ENCODE measurements around the gene PTPN3.

The PTPN3 gene

GRCh38 chr9:109439378-109440116 lies 58.6 kb downstream of the PTPN3 start:
- Histone ChIP-seq H3K4me3 (no peak overlapping the region), H3K27ac (no peak overlapping the region)
- TF ChIP-seq, protein P1, sequence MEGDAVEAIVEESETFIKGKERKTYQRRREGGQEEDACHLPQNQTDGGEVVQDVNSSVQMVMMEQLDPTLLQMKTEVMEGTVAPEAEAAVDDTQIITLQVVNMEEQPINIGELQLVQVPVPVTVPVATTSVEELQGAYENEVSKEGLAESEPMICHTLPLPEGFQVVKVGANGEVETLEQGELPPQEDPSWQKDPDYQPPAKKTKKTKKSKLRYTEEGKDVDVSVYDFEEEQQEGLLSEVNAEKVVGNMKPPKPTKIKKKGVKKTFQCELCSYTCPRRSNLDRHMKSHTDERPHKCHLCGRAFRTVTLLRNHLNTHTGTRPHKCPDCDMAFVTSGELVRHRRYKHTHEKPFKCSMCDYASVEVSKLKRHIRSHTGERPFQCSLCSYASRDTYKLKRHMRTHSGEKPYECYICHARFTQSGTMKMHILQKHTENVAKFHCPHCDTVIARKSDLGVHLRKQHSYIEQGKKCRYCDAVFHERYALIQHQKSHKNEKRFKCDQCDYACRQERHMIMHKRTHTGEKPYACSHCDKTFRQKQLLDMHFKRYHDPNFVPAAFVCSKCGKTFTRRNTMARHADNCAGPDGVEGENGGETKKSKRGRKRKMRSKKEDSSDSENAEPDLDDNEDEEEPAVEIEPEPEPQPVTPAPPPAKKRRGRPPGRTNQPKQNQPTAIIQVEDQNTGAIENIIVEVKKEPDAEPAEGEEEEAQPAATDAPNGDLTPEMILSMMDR (IDR thresholded peaks at IDR 0.05) = no peak
- no peak for DNase-seq (ENCODE audit: low spot score)

GRCh38 chr9:109437286-109437685 lies 60.8 kb downstream of the PTPN3 start:
- TF ChIP-seq, protein P1 (IDR thresholded peaks at IDR 0.05) = no peak
- DNase-seq (ENCODE audit: low spot score) = no peak
- no peak overlapping the region for H3K4me3 ChIP-seq
- H3K27ac ChIP-seq = no peak overlapping the region

- H3K27ac ChIP-seq = no peak overlapping the region
- no peak for DNase-seq (ENCODE audit: low spot score)
- H3K4me3 ChIP-seq = no peak overlapping the region
- TF ChIP-seq, protein P1 (IDR thresholded peaks at IDR 0.05) = no peak
These were observed 62.0 kb downstream of the PTPN3 start for GRCh38 chr9:109436071-109436470.

- Histone ChIP-seq H3K27ac (no peak overlapping the region), H3K4me3 (no peak overlapping the region)
- TF ChIP-seq, protein P1 (IDR thresholded peaks at IDR 0.05) = no peak
- DNase-seq (ENCODE audit: low spot score) = no peak
These were observed 64.6 kb downstream of the PTPN3 start for GRCh38 chr9:109433476-109433875.

DNA sequence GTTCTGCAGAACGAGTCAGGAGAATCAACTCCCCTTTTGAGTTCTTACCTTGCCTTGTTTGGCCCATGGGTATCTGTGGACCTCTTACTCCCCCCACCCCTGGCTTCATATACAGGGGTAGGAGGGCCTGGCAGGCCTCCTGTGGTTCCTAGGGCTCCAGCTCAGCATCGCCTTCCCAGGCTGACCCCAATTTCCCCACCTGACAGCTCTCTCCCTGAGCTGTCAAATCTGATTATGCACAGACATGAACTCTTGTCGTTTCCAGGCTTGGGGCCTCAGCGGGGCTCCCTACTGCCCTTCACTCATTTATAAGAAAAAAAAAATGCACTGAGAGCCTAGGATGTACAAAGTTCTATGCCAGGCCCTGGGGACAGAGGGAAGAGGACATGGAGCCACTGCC lies 67.9 kb downstream of the PTPN3 start:
- DNase-seq (ENCODE audit: low spot score) = no peak
- no peak overlapping the region for H3K4me3 ChIP-seq
- no peak overlapping the region for H3K27ac ChIP-seq
- TF ChIP-seq, protein P1 (IDR thresholded peaks at IDR 0.05) = no peak

- TF ChIP-seq, protein P1 (IDR thresholded peaks at IDR 0.05) = no peak
- Histone ChIP-seq H3K4me3 (no peak overlapping the region), H3K27ac (no peak overlapping the region)
- DNase-seq (ENCODE audit: low spot score) = no peak
These were observed 69.3 kb downstream of the PTPN3 start for GRCh38 chr9:109428854-109429253.

DNA sequence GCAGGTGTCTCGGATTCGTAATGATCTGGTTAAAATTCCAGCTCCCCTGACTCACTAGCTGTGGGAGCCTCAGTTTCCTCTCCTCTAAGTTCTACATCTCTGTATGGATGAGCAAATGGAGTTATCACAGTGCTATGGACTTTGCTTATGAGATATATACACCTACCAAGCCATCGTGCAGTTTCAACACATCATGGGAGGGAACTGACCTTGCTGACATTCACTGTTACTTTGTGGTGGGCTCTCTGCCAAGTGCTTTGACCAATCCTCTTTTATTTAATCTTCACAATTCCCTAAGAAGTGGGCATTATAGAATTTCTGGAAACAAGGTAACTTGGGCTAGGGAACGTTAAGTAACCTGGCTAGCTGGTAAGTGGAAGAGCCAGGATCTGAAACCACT lies 70.2 kb downstream of the PTPN3 start:
- H3K4me3 ChIP-seq = no peak overlapping the region
- no peak overlapping the region for H3K27ac ChIP-seq
- DNase-seq (ENCODE audit: low spot score) = no peak
- TF ChIP-seq, protein P1 (IDR thresholded peaks at IDR 0.05) = no peak

Measured in coronary artery (tissue), 2 donors.